GM19328 (cell line): Measurements from ENCODE around the gene CYSTM1.

Source experiments
- ATAC-seq: cut with Tn5 transposase; IDR thresholded peaks from one replicate; pipeline ENCODE4 v1.9.1; 2021; ENCODE audit warnings: mild to moderate bottlenecking, moderate library complexity; ENCODE audit not compliant: unreplicated experiment

CYSTM1 gene

GRCh38 chr5:140287801-140288521 is 113.0 kb downstream of the CYSTM1 start:
- no peak for ATAC-seq

- ATAC-seq: no peak
These were observed 117.4 kb downstream of the CYSTM1 start for GRCh38 chr5:140292212-140293036.
